OCI-LY7 (cell line): ENCODE results near the gene MTMR10. TPM values are rescaled to one million over a fixed set of nuclear protein-coding genes. Genes with fewer than 3 reads are reported as not detected.

Experiments used
- BruUV-seq: library from RNA; stranded (reverse); fragments of 400-500 nt; replicated peaks from 2 replicates; lab custom pipeline; 2021; lab: Mats Ljungman, UMichigan
- CTCF ChIA-PET: fragments of 300-600 bp; sonication (Branson Sonifier 250); formaldehyde crosslinking; loops from one replicate; lab custom pipeline; 2022; ENCODE audit warnings: antibody characterized with exemption; ENCODE audit not compliant: unreplicated experiment; lab: Charles Lee
- POLR2A ChIA-PET: fragments of 300-600 bp; sonication (Branson Sonifier 250); formaldehyde crosslinking; loops from one replicate; lab custom pipeline; 2022; ENCODE audit warnings: antibody characterized with exemption; lab: Charles Lee
- DNase-seq: peaks from one replicate; pipeline ENCODE4 v3.0.0-alpha.2; 2015; ENCODE audit warnings: low spot score
- H2AFZ ChIP-seq: fragments of 200-600 bp; sonication (generic), shearing (Covaris generic); 2 replicates; pipeline ENCODE4 v1.6.1; 2014; ENCODE audit warnings: mild to moderate bottlenecking, antibody characterized with exemption, low read length, moderate library complexity
- H3K27ac ChIP-seq: fragments of 200-600 bp; sonication (generic); 2 replicates; pipeline ENCODE4 v1.5.1; 2014; ENCODE audit warnings: mixed run types, low read depth, mild to moderate bottlenecking, moderate library complexity, low read length, inconsistent platforms; ENCODE audit not compliant: poor library complexity, severe bottlenecking
- H3K36me3 ChIP-seq: fragments of 200-600 bp; sonication (generic); 2 replicates; pipeline ENCODE4 v1.6.1; 2014; ENCODE audit warnings: mild to moderate bottlenecking, antibody characterized with exemption, low read length, moderate library complexity, mixed read lengths; ENCODE audit not compliant: insufficient read depth
- H3K4me1 ChIP-seq: fragments of 200-600 bp; sonication (generic); 2 replicates; pipeline ENCODE4 v1.5.1; 2014; ENCODE audit warnings: mild to moderate bottlenecking, low read length; ENCODE audit not compliant: insufficient read depth, poor library complexity, severe bottlenecking
- H3K4me2 ChIP-seq: fragments of 200-600 bp; sonication (generic); 2 replicates; pipeline ENCODE4 v1.6.1; 2014; ENCODE audit warnings: mild to moderate bottlenecking, low read length
- H3K4me3 ChIP-seq: fragments of 200-600 bp; sonication (generic); 2 replicates; pipeline ENCODE4 v1.5.1; 2014; ENCODE audit warnings: mild to moderate bottlenecking, low read depth, low read length; ENCODE audit not compliant: poor library complexity, severe bottlenecking
- H3K79me2 ChIP-seq: fragments of 200-600 bp; sonication (generic); 2 replicates; pipeline ENCODE4 v1.6.1; 2016; ENCODE audit warnings: low read depth, mild to moderate bottlenecking, low read length, moderate library complexity, mixed read lengths; ENCODE audit not compliant: insufficient read depth
- H3K9me2 ChIP-seq: fragments of 200-600 bp; sonication (generic); 2 replicates; pipeline ENCODE4 v1.6.1; 2016; ENCODE audit warnings: mild to moderate bottlenecking, low read length, mixed read lengths; ENCODE audit not compliant: insufficient read depth
- H3K9me3 ChIP-seq: fragments of 200-600 bp; sonication (generic); 2 replicates; pipeline ENCODE4 v1.6.1; 2014; ENCODE audit warnings: mild to moderate bottlenecking, mixed run types, low read length, mixed read lengths
- H4K20me1 ChIP-seq: fragments of 200-600 bp; sonication (generic); 2 replicates; pipeline ENCODE4 v1.6.1; 2014; ENCODE audit warnings: mild to moderate bottlenecking, antibody characterized with exemption, low read length, moderate library complexity, mixed read lengths; ENCODE audit not compliant: insufficient read depth
- EZH2phosphoT487 ChIP-seq: fragments of 200-600 bp; sonication (generic); IDR thresholded peaks from 2 replicates; pipeline ENCODE4 v1.6.1; 2018; ENCODE audit warnings: low read depth, borderline replicate concordance, mild to moderate bottlenecking, mixed run types, antibody characterized with exemption, low read length, moderate library complexity, mixed read lengths
- intact Hi-C: fragments of 100-400 bp; cut with micrococcal nuclease; formaldehyde crosslinking; loops from one replicate; pipeline ENCODE4 v1.10.0; 2022; ENCODE audit not compliant: unreplicated experiment
- total RNA-seq, 2 experiments: library from RNA; depleted of rRNA in 1 of 2; stranded (reverse); fragments of >200 nt in 1 of 2; shearing (Covaris generic) in 1 of 2; gene quantifications; 2 replicates each; pipeline ENCODE4 v1.2.3, GENCODE V29; 2014 to 2022
- TF ChIP-seq, protein P1 (sequence below): fragments of 200-600 bp; sonication (generic); conservative IDR thresholded peaks from 2 replicates; pipeline ENCODE4 v1.5.1; 2014; ENCODE audit warnings: mild to moderate bottlenecking, antibody characterized with exemption, low read length, moderate library complexity, mixed read lengths

The MTMR10 gene
- total RNA-seq, 2 experiments from 2014 or later = 10.5 to 15.4 TPM

DNA sequence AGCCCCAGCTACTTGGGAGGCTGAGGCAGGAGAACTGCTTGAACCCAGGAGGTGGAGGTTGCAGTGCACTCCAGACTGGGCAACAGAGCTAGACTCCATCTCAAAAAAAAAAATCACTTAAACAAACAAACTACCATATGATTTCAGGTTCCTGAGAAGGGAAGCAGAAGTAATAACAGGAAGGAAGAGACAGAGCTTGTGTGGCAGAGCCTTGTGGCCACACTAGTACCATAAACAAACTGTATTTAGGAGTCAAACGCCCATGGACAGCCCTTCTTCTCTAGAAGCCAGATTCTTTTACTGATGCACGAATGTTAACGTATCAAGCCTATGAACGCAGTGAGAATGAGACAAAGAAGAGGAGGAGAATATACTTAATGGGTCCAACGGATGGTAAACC is 12.0 kb downstream of the MTMR10 start:
- ChIA-PET CTCF (no interaction called here), POLR2A (no interaction called here)
- Histone ChIP-seq H3K79me2 (no peaks in the 10 kb centered on the region), H4K20me1 (no peaks in the 10 kb centered on the region), H3K4me2 (no peak overlapping the region), H2AFZ (no peak overlapping the region), H3K4me1 (peaks cover 5% of the 10 kb centered on the region), H3K4me3 (no peak overlapping the region), H3K27ac (no peak overlapping the region), H3K9me3 (no peaks in the 10 kb centered on the region), H3K36me3 (peaks cover 4% of the 10 kb centered on the region; the same call in 1 of the 2 replicates), H3K9me2 (no peaks in the 10 kb centered on the region)
- no TSS peak for BruUV-seq
- no peak for DNase-seq
- intact Hi-C loops = no loop called here
- no peak for TF ChIP-seq EZH2phosphoT487
- TF ChIP-seq, protein P1, sequence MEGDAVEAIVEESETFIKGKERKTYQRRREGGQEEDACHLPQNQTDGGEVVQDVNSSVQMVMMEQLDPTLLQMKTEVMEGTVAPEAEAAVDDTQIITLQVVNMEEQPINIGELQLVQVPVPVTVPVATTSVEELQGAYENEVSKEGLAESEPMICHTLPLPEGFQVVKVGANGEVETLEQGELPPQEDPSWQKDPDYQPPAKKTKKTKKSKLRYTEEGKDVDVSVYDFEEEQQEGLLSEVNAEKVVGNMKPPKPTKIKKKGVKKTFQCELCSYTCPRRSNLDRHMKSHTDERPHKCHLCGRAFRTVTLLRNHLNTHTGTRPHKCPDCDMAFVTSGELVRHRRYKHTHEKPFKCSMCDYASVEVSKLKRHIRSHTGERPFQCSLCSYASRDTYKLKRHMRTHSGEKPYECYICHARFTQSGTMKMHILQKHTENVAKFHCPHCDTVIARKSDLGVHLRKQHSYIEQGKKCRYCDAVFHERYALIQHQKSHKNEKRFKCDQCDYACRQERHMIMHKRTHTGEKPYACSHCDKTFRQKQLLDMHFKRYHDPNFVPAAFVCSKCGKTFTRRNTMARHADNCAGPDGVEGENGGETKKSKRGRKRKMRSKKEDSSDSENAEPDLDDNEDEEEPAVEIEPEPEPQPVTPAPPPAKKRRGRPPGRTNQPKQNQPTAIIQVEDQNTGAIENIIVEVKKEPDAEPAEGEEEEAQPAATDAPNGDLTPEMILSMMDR = no peak

DNA sequence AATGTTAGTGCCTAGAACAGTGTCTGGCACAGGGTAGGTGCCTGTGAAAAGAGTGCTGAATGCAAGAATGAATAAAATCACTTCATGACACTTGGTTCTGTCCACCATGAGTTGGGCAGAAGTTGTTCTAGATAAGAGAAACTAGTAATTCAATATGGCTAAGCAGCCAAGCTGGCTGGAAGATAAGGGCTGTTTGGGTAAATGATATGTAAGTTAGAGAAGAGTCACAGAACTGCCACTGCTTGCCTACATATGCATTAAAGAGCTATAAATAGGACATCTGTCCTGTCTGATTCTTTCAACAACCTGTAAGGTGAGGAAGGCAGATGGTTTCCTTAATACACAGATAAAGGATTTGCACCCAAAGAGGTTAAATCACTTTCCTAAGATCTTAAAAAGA is 13.1 kb downstream of the MTMR10 start:
- H4K20me1 ChIP-seq = no peaks in the 10 kb centered on the region
- H3K4me3 ChIP-seq = no peak overlapping the region
- BruUV-seq = no TSS peak
- no peaks in the 10 kb centered on the region for H3K9me2 ChIP-seq
- H3K4me2 ChIP-seq = no peak overlapping the region
- no peak for TF ChIP-seq EZH2phosphoT487
- TF ChIP-seq, protein P1 = no peak
- no peaks in the 10 kb centered on the region for H3K4me1 ChIP-seq
- ChIA-PET POLR2A (interaction anchor here (1.3 to 1.5 kb wide), 2 partner anchors 11 to 14 kb away, joined by 4 to 6 read pairs; no protein-coding TSS in a partner anchor), CTCF (no interaction called here)
- no peaks in the 10 kb centered on the region for H3K9me3 ChIP-seq
- peaks cover 15% of the 10 kb centered on the region for H3K36me3 ChIP-seq
- H3K27ac ChIP-seq = no peak overlapping the region
- H2AFZ ChIP-seq = no peak overlapping the region
- no peak for DNase-seq
- H3K79me2 ChIP-seq = no peaks in the 10 kb centered on the region
- intact Hi-C loops = no loop called here

DNA sequence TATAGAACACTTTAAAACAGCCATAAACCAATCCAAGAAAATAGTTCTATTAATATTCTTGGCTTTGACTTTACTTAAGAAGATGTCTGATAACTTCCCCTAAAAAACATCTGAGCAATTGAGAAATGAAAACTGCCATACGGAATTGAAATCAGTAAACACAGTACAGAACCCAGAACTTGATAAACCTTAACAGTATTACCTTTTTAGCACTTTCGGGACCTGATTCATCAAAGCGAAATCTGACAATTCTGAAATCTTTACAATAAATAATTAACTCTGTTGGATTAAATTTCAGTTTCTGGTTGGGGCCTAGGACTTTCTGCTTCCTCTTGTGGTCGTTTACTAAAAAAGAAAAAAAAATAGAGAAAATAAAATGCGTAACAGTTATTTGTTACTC is 17.3 kb downstream of the MTMR10 start:
- no peaks in the 10 kb centered on the region for H3K4me1 ChIP-seq
- BruUV-seq = no TSS peak
- POLR2A ChIA-PET = interaction anchor here (0.6 to 1.7 kb wide), 3 partner anchors 8 to 77 kb away, joined by 3 read pairs; no protein-coding TSS in a partner anchor
- no peaks in the 10 kb centered on the region for H3K9me2 ChIP-seq
- H3K27ac ChIP-seq = no peak overlapping the region
- H3K36me3 ChIP-seq = peaks cover 25% of the 10 kb centered on the region
- TF ChIP-seq, protein P1 = no peak
- TF ChIP-seq EZH2phosphoT487 = no peak
- no peaks in the 10 kb centered on the region for H4K20me1 ChIP-seq
- H3K4me2 ChIP-seq = no peak overlapping the region
- H3K79me2 ChIP-seq = no peaks in the 10 kb centered on the region
- CTCF ChIA-PET = no interaction called here
- H3K9me3 ChIP-seq = no peaks in the 10 kb centered on the region
- intact Hi-C loops = no loop called here
- H3K4me3 ChIP-seq = no peak overlapping the region
- DNase-seq = no peak
- no peak overlapping the region for H2AFZ ChIP-seq
